GM18867 (cell line): Measurements from ENCODE around the gene TSR1.
A peak's percentile ranks its signal among the peaks of the same experiment; 100 is the strongest.

Source experiments
- ATAC-seq: cut with Tn5 transposase; IDR thresholded peaks from one replicate; pipeline ENCODE4 v1.9.1; 2021; ENCODE audit warnings: mild to moderate bottlenecking, moderate library complexity; ENCODE audit not compliant: unreplicated experiment

TSR1 gene

GRCh38 chr17:2336215-2336851 is at the start of gene TSR1:
TSR1 (minus strand) TSS chr17:2336457; CDS start chr17:2336427, 30 bp downstream.
- peak; percentile 79 for ATAC-seq

DNA sequence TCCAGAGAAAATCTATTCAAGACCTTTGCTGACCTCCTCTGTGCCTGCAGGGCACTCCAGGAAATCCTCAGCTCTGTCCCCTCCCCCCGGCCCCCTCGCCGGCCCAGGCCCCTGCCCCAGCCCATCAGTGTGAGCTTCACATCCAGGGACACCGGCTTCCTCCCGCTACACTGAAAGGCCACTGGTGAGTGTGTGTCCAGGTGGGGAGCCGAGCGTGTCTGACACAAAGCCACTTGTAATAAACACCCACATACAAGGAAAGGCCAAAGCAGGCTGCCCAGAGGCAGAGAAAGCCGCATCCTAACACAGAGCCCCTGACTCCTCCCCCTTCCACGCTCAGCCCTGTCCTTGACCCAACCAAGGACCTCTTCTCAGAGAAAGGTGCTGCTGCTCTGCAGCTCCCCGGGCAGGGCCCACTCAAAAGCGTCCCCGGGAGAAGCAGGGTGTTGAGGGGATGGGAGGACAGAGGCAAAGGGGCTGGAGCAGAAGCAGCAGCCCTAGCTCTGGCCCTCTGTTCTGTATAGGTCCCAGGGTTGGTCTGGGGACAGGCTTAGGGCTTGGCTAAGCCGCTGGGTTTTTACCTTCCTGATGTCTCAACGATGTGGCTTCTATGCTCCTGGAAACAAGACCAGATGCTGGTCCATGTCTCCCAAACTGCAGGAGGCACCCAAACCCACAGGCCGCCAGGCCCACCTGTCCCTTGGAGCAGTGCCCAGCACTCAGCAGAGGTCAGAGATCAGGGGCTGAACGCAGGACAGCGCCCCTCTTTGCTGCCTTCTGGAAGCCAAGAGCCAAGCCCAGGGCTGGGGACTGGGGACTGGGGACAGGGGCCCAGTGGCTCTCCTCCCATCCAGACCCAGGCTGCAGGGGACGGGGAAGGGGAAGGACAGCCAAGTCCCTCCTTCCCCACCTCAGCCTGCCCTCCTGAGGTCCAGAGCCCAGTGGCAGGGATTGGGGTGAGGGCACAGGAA is 49.3 kb upstream of the TSR1 start:
- ATAC-seq = no peak

DNA sequence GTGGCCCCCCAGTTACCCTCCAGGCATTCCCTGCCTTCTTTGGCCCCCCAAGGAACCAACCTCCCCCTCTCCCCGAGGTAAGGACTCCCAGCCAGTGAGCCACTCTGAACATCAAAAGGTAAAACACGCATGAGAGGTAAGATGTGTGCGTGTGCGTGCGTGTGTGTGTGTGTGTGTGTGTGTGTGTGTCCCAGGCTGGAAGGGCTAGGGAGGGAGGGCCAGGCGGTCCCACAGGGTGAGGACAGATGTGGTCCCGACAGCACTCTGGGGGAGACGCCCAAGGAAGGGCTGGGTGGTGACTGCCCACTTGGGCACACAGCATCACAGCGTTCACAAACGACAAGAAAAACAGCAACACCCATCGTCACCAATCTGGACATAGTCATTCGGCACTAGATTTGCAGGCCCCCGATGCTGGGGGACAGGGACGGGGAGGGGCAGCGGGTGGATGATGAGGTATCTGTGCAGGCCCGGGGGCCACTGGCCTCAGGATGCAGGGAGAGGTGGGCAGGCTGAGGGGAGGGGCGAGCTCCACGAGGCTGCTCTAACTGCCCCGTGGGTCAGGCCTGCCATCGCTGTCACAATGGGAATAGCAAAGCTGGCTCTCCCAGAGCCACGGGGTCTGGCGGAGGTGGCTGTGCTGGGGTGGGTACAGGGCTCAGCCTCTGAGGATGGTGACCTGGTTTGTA is 48.3 kb upstream of the TSR1 start:
- no peak for ATAC-seq

- no peak for ATAC-seq
Observed at GRCh38 chr17:2383628-2384167, 47.4 kb upstream of the TSR1 start.

GRCh38 chr17:2380950-2381649 is 44.8 kb upstream of the TSR1 start:
- ATAC-seq = no peak

DNA sequence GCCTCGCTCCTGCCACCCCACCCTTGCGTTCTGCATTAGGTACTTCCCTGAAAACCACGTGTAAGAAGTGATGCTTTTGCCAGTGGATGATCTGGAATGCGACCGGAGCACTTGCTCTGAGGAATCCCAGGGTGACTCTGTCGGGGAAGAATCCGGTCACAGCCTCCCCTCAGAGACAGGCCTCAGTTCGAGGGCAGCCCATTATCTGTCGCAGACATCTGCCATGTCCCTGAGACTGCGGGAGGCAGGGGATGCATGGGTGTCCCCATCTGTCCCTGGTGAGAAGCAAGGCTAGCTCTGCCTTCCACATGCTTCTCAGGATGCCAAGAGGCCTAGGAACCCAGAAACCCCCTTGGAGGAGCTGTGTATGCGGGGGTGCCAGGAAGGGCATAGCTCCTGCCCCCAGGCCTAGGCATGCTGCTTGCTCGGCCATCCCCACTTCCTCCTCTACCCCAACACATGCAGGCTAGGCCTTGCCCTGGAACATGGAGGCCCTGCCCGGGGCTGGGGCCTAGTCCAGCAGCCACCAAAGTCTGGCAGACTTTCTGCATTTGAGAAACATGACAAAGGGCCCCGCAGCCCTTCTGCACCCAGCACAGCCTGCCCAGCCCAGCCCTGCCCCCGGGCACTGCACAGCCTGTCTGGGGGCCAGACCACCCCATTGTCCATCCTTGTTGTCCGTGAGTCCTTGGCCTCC is 44.1 kb upstream of the TSR1 start:
- no peak for ATAC-seq

DNA sequence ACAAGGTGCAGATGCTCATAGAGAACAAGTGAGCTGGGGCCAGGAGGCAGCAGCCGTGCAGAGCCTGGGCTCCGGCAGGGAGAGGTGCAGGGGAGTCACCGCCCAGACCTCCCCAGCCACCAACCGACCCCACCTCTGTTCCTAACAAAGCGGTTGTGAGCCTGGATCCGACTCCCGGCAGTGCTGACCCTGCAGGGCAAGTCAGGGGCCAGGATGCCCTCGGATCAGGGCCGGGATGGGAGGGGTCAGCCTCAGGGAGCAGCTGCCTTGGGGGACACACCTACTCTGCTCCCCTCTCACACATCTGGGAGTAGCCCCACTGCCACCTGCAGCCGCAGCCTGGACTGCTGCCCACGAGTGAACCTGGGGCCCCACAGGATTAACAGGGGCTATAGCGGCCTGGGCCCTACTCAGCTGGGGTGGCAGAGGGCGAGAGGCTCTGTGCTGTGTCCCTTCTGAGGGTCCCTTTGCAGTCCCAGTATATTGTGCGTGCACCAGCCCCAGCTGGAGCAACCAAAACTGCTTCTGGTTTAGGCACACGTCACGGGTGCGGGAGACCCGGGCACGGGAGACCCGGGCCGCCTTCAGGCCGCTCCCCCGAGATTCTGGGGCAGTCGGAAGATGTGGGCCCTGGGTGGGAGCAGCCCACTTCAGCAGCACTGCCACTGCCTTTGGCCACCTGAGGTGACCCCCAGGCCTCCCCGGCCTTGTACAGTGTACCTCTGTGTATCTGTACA is 43.4 kb upstream of the TSR1 start:
- ATAC-seq = no peak

GRCh38 chr17:2378905-2379304 is 42.6 kb upstream of the TSR1 start:
- no peak for ATAC-seq

DNA sequence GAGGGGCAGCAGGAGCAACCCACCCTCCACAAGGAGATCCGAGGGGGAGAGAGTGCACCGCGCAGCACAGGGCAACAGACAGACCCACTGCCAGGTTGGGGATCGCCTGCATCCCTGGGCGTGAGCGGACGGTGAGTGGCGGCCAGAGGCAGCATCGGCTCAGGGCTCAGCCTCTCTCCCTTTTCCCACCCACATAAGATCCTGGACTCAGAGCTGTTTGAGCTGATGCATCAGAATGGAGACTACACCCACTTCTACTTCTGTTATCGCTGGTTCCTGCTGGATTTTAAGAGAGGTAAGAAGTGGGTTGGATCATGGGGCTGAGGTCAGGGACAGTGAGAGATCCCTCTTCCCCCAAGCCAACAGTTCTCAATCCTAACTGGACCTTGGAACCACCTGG is 41.4 kb upstream of the TSR1 start:
- no peak for ATAC-seq

- ATAC-seq = no peak
Observed at GRCh38 chr17:2376107-2376506, 39.9 kb upstream of the TSR1 start.

DNA sequence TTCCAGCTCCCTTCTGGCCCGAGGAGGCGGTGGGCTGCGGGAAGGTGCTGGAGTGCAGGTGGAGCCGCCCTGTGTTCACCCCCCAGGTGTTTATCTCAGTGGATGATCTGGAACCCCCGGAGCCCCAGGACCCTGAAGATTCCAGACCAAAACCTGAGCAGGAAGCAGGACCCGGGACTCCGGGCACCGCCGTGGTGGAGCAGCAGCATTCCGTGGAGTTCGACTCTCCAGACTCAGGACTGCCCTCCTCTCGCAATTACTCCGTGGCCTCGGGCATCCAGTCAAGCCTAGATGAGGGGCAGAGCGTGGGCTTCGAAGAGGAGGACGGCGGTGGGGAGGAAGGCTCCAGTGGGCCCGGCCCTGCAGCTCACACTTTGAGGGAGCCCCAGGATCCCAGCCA is 39.1 kb upstream of the TSR1 start:
- ATAC-seq = no peak

GRCh38 chr17:2374549-2375285 is 38.5 kb upstream of the TSR1 start:
- no peak for ATAC-seq

- no peak for ATAC-seq
Observed at GRCh38 chr17:2373179-2373578, 36.9 kb upstream of the TSR1 start.

DNA sequence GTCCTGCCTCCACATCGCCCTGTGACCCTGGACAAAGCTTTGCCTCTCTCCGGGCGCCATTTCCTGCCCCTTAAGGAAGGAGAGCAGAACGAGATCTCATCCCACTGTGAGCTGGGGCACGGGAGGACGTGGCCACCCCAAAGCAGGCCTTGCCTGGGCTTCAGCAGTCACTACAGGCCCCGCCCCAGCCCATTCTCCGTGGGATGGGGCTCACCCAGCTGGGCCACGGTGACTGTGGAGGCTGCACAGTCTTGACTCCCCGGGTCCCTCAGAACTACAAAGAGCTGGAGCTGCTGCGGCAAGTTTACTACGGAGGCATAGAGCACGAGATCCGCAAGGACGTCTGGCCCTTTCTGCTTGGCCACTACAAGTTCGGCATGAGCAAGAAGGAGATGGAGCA is 36.4 kb upstream of the TSR1 start:
- no peak for ATAC-seq

DNA sequence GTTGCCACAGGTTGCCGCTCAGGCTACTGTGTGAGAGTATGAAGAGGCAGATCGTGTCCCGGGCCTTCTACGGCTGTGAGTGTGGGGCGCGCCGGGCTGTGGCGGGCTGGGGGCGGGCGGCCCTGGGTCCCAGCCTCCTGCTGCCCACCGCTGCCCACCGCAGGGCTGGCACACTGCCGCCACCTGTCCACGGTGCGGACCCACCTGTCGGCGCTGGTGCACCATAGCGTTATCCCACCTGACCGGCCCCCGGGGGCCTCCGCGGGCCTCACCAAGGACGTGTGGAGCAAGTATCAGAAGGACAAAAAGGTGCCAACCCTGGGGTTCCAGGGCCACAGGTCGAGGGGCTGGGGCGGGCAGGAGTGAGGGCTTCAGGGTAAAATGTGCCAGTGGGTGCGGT is 35.9 kb upstream of the TSR1 start:
- ATAC-seq = no peak

DNA sequence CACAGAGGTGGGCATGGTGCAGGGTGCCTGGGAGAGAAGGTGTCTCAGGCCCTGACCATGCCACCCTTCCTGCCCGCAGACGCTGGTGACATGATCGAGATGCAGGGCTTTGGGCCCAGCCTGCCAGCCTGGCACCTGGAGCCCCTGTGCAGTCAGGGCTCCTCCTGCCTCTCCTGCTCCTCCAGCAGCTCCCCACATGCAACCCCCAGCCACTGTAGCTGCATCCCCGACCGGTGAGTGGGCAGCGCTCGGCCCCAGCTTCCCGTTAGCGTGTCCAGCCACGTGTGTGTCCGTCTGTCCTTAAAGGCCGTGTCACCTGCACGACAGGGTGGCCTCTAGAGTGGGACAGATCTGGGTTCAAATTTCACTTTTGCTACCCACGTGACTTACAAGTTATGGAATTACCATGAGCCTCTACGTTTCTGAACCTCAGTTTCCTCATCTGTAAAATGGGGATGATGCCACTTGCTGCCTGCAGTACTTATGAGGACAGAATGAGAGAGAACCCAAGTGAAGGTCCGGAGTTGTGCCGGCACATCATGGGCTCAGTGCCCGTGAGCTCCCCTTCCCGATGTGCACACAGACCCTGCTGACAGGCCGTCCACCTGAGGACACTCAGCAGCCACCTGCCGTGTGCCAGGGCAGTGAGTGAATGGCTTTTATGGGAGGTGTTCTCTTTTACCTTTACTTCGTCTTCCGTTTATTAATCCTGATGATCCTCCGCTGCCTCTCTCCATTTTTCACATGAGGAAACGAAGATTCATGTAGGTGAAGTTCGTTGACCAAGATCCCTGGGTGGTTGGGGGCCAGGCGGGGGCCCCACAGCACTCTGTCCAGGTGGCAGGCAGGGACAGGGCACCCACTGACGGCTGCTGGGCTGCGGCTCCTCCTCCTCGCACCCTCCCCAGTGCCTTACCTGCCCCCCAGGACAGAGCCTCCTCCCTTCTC is 35.2 kb upstream of the TSR1 start:
- ATAC-seq = no peak

DNA sequence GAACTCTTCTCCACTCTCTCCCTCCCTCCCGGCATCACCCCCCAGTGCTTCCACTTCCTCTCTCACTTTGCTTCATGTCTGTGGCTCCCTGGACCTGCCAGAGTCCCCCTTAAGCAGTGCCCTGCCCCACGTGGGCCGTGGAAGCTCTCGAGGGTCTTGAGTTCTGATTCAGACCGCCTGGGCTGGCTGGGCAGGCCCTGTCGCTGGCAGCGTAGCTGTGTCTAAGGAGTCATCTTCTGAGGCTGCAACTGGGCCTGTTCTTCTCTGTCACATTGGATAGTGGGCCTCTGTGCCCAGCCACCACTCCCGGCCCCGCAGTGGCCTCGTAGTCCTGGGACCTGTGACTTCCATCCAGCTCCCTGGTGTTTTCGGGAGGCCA is 33.9 kb upstream of the TSR1 start:
- ATAC-seq = no peak
